Kidney tubule cell (primary cell): ENCODE data around the gene NRG3.
"Not testable (repeated sequence)": the region's sequence is repeated elsewhere in the genome, so short reads cannot be mapped to it uniquely, and the experiment has no call there.

ENCODE experiments used
- DNase-seq: peaks from one replicate; pipeline ENCODE4 v3.0.0-alpha.2; 2018; ENCODE audit warnings: low spot score

Gene NRG3

GRCh38 chr10:82986216-82986615 lies 1111.2 kb downstream of the NRG3 start:
- no peak for DNase-seq

- DNase-seq, result not testable (repeated sequence)
Measured at GRCh38 chr10:83006479-83006878, 1131.5 kb downstream of the NRG3 start.

GRCh38 chr10:83007510-83007909 lies 1132.5 kb downstream of the NRG3 start:
- DNase-seq, result no peak

- DNase-seq, result peak; percentile 3
Measured at GRCh38 chr10:83012866-83013265, 1137.9 kb downstream of the NRG3 start.

- no peak for DNase-seq
Measured at GRCh38 chr10:83017076-83017867, 1142.3 kb downstream of the NRG3 start.

- DNase-seq, result no peak
Measured at GRCh38 chr10:83023662-83024061, 1148.7 kb downstream of the NRG3 start.
